Loucy (cell line): ENCODE results near the gene NEK6.
A peak's percentile ranks its signal among the peaks of the same experiment; 100 is the strongest.

Experiments
- H2AFZ ChIP-seq: fragments of 200-600 bp; sonication (generic); 2 replicates; pipeline ENCODE4 v1.6.0; 2016; ENCODE audit warnings: antibody characterized with exemption, mild to moderate bottlenecking, low read length, moderate library complexity
- H3F3A ChIP-seq: fragments of 200-600 bp; 2 replicates; pipeline ENCODE4 v1.6.0; 2016; ENCODE audit warnings: antibody characterized with exemption, low read depth, mild to moderate bottlenecking
- H3K27me3 ChIP-seq: fragments of 200-600 bp; sonication (generic); 2 replicates; pipeline ENCODE4 v1.6.1; 2014; ENCODE audit warnings: low read length, mild to moderate bottlenecking; ENCODE audit not compliant: insufficient read depth, poor library complexity, severe bottlenecking
- H3K36me3 ChIP-seq: fragments of 200-600 bp; sonication (generic); 2 replicates; pipeline ENCODE4 v1.6.1; 2016; ENCODE audit warnings: low read length; ENCODE audit not compliant: insufficient read depth
- H3K4me1 ChIP-seq: fragments of 200-600 bp; sonication (generic); 2 replicates; pipeline ENCODE4 v1.5.1; 2014; ENCODE audit warnings: low read length, mild to moderate bottlenecking; ENCODE audit not compliant: insufficient read depth, poor library complexity, severe bottlenecking
- H3K4me2 ChIP-seq: fragments of 200-600 bp; sonication (generic); 2 replicates; pipeline ENCODE4 v1.6.0; 2014; ENCODE audit warnings: antibody characterized with exemption, low read length, low read depth, mild to moderate bottlenecking; ENCODE audit not compliant: poor library complexity, severe bottlenecking
- H3K4me3 ChIP-seq: fragments of 200-600 bp; sonication (generic); 2 replicates; pipeline ENCODE4 v1.5.1; 2014; ENCODE audit warnings: low read length, mild to moderate bottlenecking, mixed read lengths; ENCODE audit not compliant: poor library complexity, severe bottlenecking
- H3K79me2 ChIP-seq: fragments of 200-600 bp; sonication (generic); 2 replicates; pipeline ENCODE4 v1.6.1; 2014; ENCODE audit warnings: low read length; ENCODE audit not compliant: insufficient read depth
- H3K9ac ChIP-seq: fragments of 200-600 bp; sonication (generic); 2 replicates; pipeline ENCODE4 v1.6.0; 2014; ENCODE audit warnings: mild to moderate bottlenecking, low read depth, low read length, moderate library complexity; ENCODE audit not compliant: poor library complexity, severe bottlenecking
- H3K9me2 ChIP-seq: fragments of 200-600 bp; sonication (generic); replicated peaks from 2 replicates; pipeline ENCODE4 v1.6.1; 2016; ENCODE audit warnings: low read depth, low read length, mixed read lengths
- H3K9me3 ChIP-seq: fragments of 200-600 bp; sonication (generic); 2 replicates; pipeline ENCODE4 v1.6.1; 2014; ENCODE audit warnings: mild to moderate bottlenecking, antibody characterized with exemption, low read length, low read depth; ENCODE audit not compliant: insufficient read depth
- H4K20me1 ChIP-seq: fragments of 200-600 bp; sonication (generic); 2 replicates; pipeline ENCODE4 v1.6.0; 2014; ENCODE audit warnings: antibody characterized with exemption, low read length, mild to moderate bottlenecking; ENCODE audit not compliant: insufficient read depth, poor library complexity, severe bottlenecking
- EZH2phosphoT487 ChIP-seq: fragments of 200-600 bp; IDR thresholded peaks from 2 replicates; pipeline ENCODE4 v1.6.1; 2018; ENCODE audit warnings: antibody characterized with exemption, mild to moderate bottlenecking, moderate library complexity, borderline replicate concordance
- TF ChIP-seq, protein P1 (sequence below): fragments of 200-600 bp; sonication (generic); conservative IDR thresholded peaks from 2 replicates; pipeline ENCODE4 v1.5.1; 2014; ENCODE audit warnings: mild to moderate bottlenecking, antibody characterized with exemption, low read length

The NEK6 gene

GRCh38 chr9:124296094-124296493 lies 38.3 kb downstream of the NEK6 start:
- Histone ChIP-seq H3K4me3 (no peak overlapping the region), H3F3A (no peaks in the 10 kb centered on the region), H3K9me3 (no peaks in the 10 kb centered on the region), H3K4me2 (no peak overlapping the region), H3K79me2 (no peaks in the 10 kb centered on the region), H3K9ac (peak overlapping the region; percentile 65), H3K36me3 (no peaks in the 10 kb centered on the region), H4K20me1 (no peaks in the 10 kb centered on the region), H3K9me2 (no peaks in the 10 kb centered on the region), H2AFZ (no peak overlapping the region), H3K27me3 (no peaks in the 10 kb centered on the region), H3K4me1 (peaks cover 48% of the 10 kb centered on the region)
- TF ChIP-seq EZH2phosphoT487: no peak
- TF ChIP-seq, protein P1, sequence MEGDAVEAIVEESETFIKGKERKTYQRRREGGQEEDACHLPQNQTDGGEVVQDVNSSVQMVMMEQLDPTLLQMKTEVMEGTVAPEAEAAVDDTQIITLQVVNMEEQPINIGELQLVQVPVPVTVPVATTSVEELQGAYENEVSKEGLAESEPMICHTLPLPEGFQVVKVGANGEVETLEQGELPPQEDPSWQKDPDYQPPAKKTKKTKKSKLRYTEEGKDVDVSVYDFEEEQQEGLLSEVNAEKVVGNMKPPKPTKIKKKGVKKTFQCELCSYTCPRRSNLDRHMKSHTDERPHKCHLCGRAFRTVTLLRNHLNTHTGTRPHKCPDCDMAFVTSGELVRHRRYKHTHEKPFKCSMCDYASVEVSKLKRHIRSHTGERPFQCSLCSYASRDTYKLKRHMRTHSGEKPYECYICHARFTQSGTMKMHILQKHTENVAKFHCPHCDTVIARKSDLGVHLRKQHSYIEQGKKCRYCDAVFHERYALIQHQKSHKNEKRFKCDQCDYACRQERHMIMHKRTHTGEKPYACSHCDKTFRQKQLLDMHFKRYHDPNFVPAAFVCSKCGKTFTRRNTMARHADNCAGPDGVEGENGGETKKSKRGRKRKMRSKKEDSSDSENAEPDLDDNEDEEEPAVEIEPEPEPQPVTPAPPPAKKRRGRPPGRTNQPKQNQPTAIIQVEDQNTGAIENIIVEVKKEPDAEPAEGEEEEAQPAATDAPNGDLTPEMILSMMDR: no peak

- Histone ChIP-seq H3K27me3 (no peaks in the 10 kb centered on the region), H3K36me3 (no peaks in the 10 kb centered on the region), H3F3A (no peaks in the 10 kb centered on the region), H3K4me2 (no peak overlapping the region), H3K9ac (peak overlapping the region; percentile 65), H3K9me3 (no peaks in the 10 kb centered on the region), H3K9me2 (no peaks in the 10 kb centered on the region), H4K20me1 (no peaks in the 10 kb centered on the region), H3K79me2 (no peaks in the 10 kb centered on the region), H3K4me3 (no peak overlapping the region), H3K4me1 (peaks cover 48% of the 10 kb centered on the region), H2AFZ (no peak overlapping the region)
- TF ChIP-seq, protein P1: no peak
- no peak for TF ChIP-seq EZH2phosphoT487
These were observed 39.2 kb downstream of the NEK6 start for GRCh38 chr9:124296796-124297550.

DNA sequence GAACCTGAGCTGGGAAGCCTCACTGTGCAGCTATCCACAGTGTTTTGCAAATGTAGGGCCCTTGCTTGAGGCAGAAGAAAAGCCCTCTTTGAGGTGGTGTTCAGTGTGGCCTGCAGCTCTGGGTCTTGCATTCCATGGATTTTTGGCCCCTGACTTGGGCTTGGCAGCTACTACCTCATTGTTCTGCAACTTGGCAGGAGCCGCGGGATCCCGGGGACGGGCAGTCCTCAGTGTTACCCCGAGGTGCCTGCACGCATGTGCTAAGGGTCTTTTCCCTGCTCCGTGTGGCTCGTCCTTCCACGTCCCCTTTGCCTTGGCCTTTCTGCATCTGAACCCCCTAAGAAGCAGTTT lies 39.8 kb downstream of the NEK6 start:
- no peaks in the 10 kb centered on the region for H3K36me3 ChIP-seq
- no peak overlapping the region for H3K9ac ChIP-seq
- no peak overlapping the region for H2AFZ ChIP-seq
- H3K4me2 ChIP-seq: no peak overlapping the region
- H3K27me3 ChIP-seq: no peaks in the 10 kb centered on the region
- TF ChIP-seq, protein P1: no peak
- no peak for TF ChIP-seq EZH2phosphoT487
- H4K20me1 ChIP-seq: no peaks in the 10 kb centered on the region
- H3K9me2 ChIP-seq: no peaks in the 10 kb centered on the region
- peaks cover 48% of the 10 kb centered on the region for H3K4me1 ChIP-seq
- no peaks in the 10 kb centered on the region for H3K79me2 ChIP-seq
- H3F3A ChIP-seq: no peaks in the 10 kb centered on the region
- no peak overlapping the region for H3K4me3 ChIP-seq
- no peaks in the 10 kb centered on the region for H3K9me3 ChIP-seq
